OCI-LY1 (cell line): Measurements from ENCODE around the gene METTL3.

Experiments
- CTCF ChIP-seq: fragments of 200-600 bp; sonication (generic), shearing (Covaris generic); IDR thresholded peaks from 2 replicates; pipeline ENCODE4 v1.5.1; 2017; ENCODE audit warnings: mild to moderate bottlenecking, antibody characterized with exemption, low read length, moderate library complexity, mixed read lengths
- EZH2 ChIP-seq: fragments of 200-600 bp; sonication (generic), shearing (Covaris generic); IDR thresholded peaks from 2 replicates; pipeline ENCODE4 v1.8.0; 2017; ENCODE audit warnings: borderline replicate concordance, mixed run types, mild to moderate bottlenecking, antibody characterized with exemption, low read length, moderate library complexity, mixed read lengths

GRCh38 chr14:21558703-21559170 is 47.6 kb upstream of the METTL3 start:
- TF ChIP-seq CTCF (no peak), EZH2 (no peak)
